Stimulated activated CD8-positive, alpha-beta memory T cell treated with anti-CD3 and anti-CD28 coated beads, Interleukin-12 subunit alpha, Interleukin-12 subunit beta, amount 100 ng/mL, for 4 hours (primary cell): ENCODE measurements around the gene ACO2.
A peak's percentile ranks its signal among the peaks of the same experiment; 100 is the strongest.

ENCODE experiments used
- DNase-seq: peaks from one replicate; pipeline ENCODE4 v3.0.0-alpha.2; 2020; ENCODE audit warnings: low read depth

Gene ACO2

GRCh38 chr22:41523464-41524221, 54.7 kb downstream of the ACO2 start:
- no peak for DNase-seq

GRCh38 chr22:41524251-41524661, 55.3 kb downstream of the ACO2 start:
- no peak for DNase-seq

- peak; percentile 45 for DNase-seq
These were observed 56.0 kb downstream of the ACO2 start for GRCh38 chr22:41524809-41525449.

GRCh38 chr22:41525450-41526225, 56.7 kb downstream of the ACO2 start:
- DNase-seq: no peak

- no peak for DNase-seq
These were observed 57.4 kb downstream of the ACO2 start for GRCh38 chr22:41526226-41526829.

- DNase-seq: peak; percentile 46
These were observed 58.2 kb downstream of the ACO2 start for GRCh38 chr22:41526830-41527799.

- DNase-seq: no peak
These were observed 59.3 kb downstream of the ACO2 start for GRCh38 chr22:41528132-41528766.

- no peak for DNase-seq
These were observed 60.1 kb downstream of the ACO2 start for GRCh38 chr22:41528938-41529561.

GRCh38 chr22:41530890-41531714, 62.2 kb downstream of the ACO2 start:
- no peak for DNase-seq

GRCh38 chr22:41531715-41532477, 63.0 kb downstream of the ACO2 start:
- DNase-seq: no peak

- peak; percentile 35 for DNase-seq
These were observed 64.2 kb downstream of the ACO2 start for GRCh38 chr22:41532908-41533825.

GRCh38 chr22:41534219-41534618, 65.3 kb downstream of the ACO2 start:
- no peak for DNase-seq

- DNase-seq: no peak
These were observed 66.3 kb downstream of the ACO2 start for GRCh38 chr22:41535244-41535643.

GRCh38 chr22:41537203-41537602, 68.3 kb downstream of the ACO2 start:
- DNase-seq: no peak

- DNase-seq: no peak
These were observed 69.7 kb downstream of the ACO2 start for GRCh38 chr22:41538583-41538982.

- DNase-seq: no peak
These were observed 70.5 kb downstream of the ACO2 start for GRCh38 chr22:41539146-41540005.

- no peak for DNase-seq
These were observed 71.0 kb downstream of the ACO2 start for GRCh38 chr22:41540006-41540315.
